Measurements from ENCODE around the gene KDSR.

KDSR gene

GRCh38 chr18:63306819-63307550 is 60.0 kb downstream of the KDSR start:
- no peak for DNase-seq (ENCODE audit: low read depth, low spot score)

GRCh38 chr18:63306249-63306648 is 60.8 kb downstream of the KDSR start:
- no peak for DNase-seq (ENCODE audit: low read depth, low spot score)

- DNase-seq (ENCODE audit: low read depth, low spot score) = no peak
Measured at GRCh38 chr18:63303547-63303946, 63.5 kb downstream of the KDSR start.

GRCh38 chr18:63302636-63303405 is 64.2 kb downstream of the KDSR start:
- DNase-seq (ENCODE audit: low read depth, low spot score) = no peak

- DNase-seq (ENCODE audit: low read depth, low spot score) = no peak
Measured at GRCh38 chr18:63302220-63302619, 64.8 kb downstream of the KDSR start.

GRCh38 chr18:63301434-63301833 is 65.6 kb downstream of the KDSR start:
- no peak for DNase-seq (ENCODE audit: low read depth, low spot score)

GRCh38 chr18:63299837-63300745 is 66.9 kb downstream of the KDSR start:
- DNase-seq (ENCODE audit: low read depth, low spot score) = no peak

- no peak for DNase-seq (ENCODE audit: low read depth, low spot score)
Measured at GRCh38 chr18:63298400-63299365, 68.3 kb downstream of the KDSR start.

GRCh38 chr18:63297687-63298399 is 69.2 kb downstream of the KDSR start:
- DNase-seq (ENCODE audit: low read depth, low spot score) = no peak

GRCh38 chr18:63293935-63294334 is 73.1 kb downstream of the KDSR start:
- no peak for DNase-seq (ENCODE audit: low read depth, low spot score)

- DNase-seq (ENCODE audit: low read depth, low spot score) = no peak
Measured at GRCh38 chr18:63292831-63293683, 73.9 kb downstream of the KDSR start.

- DNase-seq (ENCODE audit: low read depth, low spot score) = no peak
Measured at GRCh38 chr18:63291278-63291677, 75.7 kb downstream of the KDSR start.

GRCh38 chr18:63290821-63291200 is 76.2 kb downstream of the KDSR start:
- no peak for DNase-seq (ENCODE audit: low read depth, low spot score)

- DNase-seq (ENCODE audit: low read depth, low spot score) = no peak
Measured at GRCh38 chr18:63290166-63290820, 76.7 kb downstream of the KDSR start.

- DNase-seq (ENCODE audit: low read depth, low spot score) = no peak
Measured at GRCh38 chr18:63288311-63288710, 78.7 kb downstream of the KDSR start.

- DNase-seq (ENCODE audit: low read depth, low spot score) = no peak
Measured at GRCh38 chr18:63287691-63288220, 79.2 kb downstream of the KDSR start.

GRCh38 chr18:63286926-63287325 is 80.1 kb downstream of the KDSR start:
- DNase-seq (ENCODE audit: low read depth, low spot score) = no peak
